Endothelial cell of umbilical vein (primary cell): ENCODE results near the gene ZNF599.

Experiments used
- EZH2 ChIP-seq: IDR thresholded peaks from 2 replicates; pipeline ENCODE4 v1.6.1; 2012; ENCODE audit warnings: borderline replicate concordance, low read depth, mild to moderate bottlenecking, moderate library complexity, low read length, inconsistent platforms; ENCODE audit not compliant: severe bottlenecking
- POLR2A ChIP-seq: IDR thresholded peaks from 2 replicates; pipeline ENCODE4 v1.6.1; 2012; ENCODE audit warnings: low read depth, mild to moderate bottlenecking, control low read depth, low read length
- POLR2AphosphoS5 ChIP-seq: IDR thresholded peaks from 2 replicates; pipeline ENCODE4 v1.6.1; 2012; ENCODE audit warnings: low read depth, mild to moderate bottlenecking, control low read depth, low read length, moderate library complexity; ENCODE audit not compliant: insufficient read depth
- TF ChIP-seq, protein P1 (sequence below), 2 donors: IDR thresholded peaks; 1 replicate in 1 of 2; 2 replicates in 1 of 2; pipeline ENCODE4 v1.5.1; 2011; ENCODE audit warnings: low read length in 2 of 2, mild to moderate bottlenecking in 2 of 2, moderate library complexity in 2 of 2, control low read depth in 1 of 2, inconsistent platforms in 1 of 2, low read depth in 1 of 2; ENCODE audit not compliant: insufficient read depth in 1 of 2; ENCODE audit errors: extremely low read depth in 1 of 2

DNA sequence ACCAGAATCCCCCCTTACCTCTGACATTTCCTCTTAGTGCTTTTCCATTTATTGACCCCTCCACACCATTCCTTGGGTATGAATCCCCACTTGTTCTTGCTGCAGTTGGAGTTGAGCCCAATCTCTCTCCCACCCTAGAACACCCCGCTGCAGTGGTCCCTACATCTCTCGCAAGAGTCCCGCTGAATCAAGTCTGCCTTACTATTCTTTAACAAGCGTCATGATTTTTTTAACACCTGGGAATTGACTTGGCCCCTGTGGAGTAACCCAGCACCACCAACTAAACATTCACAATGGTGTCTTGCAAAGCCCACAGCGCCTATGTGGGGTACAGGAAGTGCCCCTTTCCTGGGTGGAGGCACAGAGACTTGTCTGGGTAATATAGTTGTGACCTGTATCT lies 13.2 kb upstream of the ZNF599 start:
- TF ChIP-seq POLR2A, result no peak
- TF ChIP-seq, protein P1, sequence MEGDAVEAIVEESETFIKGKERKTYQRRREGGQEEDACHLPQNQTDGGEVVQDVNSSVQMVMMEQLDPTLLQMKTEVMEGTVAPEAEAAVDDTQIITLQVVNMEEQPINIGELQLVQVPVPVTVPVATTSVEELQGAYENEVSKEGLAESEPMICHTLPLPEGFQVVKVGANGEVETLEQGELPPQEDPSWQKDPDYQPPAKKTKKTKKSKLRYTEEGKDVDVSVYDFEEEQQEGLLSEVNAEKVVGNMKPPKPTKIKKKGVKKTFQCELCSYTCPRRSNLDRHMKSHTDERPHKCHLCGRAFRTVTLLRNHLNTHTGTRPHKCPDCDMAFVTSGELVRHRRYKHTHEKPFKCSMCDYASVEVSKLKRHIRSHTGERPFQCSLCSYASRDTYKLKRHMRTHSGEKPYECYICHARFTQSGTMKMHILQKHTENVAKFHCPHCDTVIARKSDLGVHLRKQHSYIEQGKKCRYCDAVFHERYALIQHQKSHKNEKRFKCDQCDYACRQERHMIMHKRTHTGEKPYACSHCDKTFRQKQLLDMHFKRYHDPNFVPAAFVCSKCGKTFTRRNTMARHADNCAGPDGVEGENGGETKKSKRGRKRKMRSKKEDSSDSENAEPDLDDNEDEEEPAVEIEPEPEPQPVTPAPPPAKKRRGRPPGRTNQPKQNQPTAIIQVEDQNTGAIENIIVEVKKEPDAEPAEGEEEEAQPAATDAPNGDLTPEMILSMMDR (IDR thresholded peaks at IDR 0.05; ENCODE audit: extremely low read depth in 1 of 2, insufficient read depth in 1 of 2, low read depth in 1 of 2, low read length in 2 of 2), result no peak
- no peak for TF ChIP-seq POLR2AphosphoS5
- TF ChIP-seq EZH2, result no peak
